GM23338 (cell line): ENCODE data around the gene RASGRF2. TPM values are rescaled to one million over a fixed set of nuclear protein-coding genes. Genes with fewer than 3 reads are reported as not detected.
A peak's percentile ranks its signal among the peaks of the same experiment; 100 is the strongest.

Source experiments
- ATAC-seq: fragments of 200-7000 bp; cut with Tn5 transposase; 3 replicates; pipeline ENCODE4 v1.9.1; 2020
- DNase-seq: peaks from one replicate; pipeline ENCODE4 v3.0.0-alpha.2; 2015; ENCODE audit warnings: low spot score
- H2AFZ ChIP-seq: fragments of 200-600 bp; sonication (generic); 2 replicates; pipeline ENCODE4 v1.8.0; 2016; ENCODE audit warnings: antibody characterized with exemption, mild to moderate bottlenecking, moderate library complexity
- H3F3A ChIP-seq: fragments of 200-600 bp; sonication (generic); replicated peaks from 2 replicates; pipeline ENCODE4 v1.8.0; 2017; ENCODE audit warnings: antibody characterized with exemption, mixed run types, low read depth
- H3K27ac ChIP-seq: fragments of 200-600 bp; sonication (generic); 2 replicates; pipeline ENCODE4 v1.6.1; 2016; ENCODE audit warnings: low read depth
- H3K27me3 ChIP-seq: fragments of 200-600 bp; sonication (generic); 2 replicates; pipeline ENCODE4 v1.8.0; 2016; ENCODE audit warnings: mild to moderate bottlenecking, mixed run types, moderate library complexity; ENCODE audit not compliant: insufficient read depth
- H3K36me3 ChIP-seq: fragments of 200-600 bp; sonication (generic); 2 replicates; pipeline ENCODE4 v1.8.0; 2016; ENCODE audit warnings: mild to moderate bottlenecking; ENCODE audit not compliant: insufficient read depth
- H3K4me1 ChIP-seq: fragments of 200-600 bp; sonication (generic); 2 replicates; pipeline ENCODE4 v1.8.0; 2016; ENCODE audit warnings: mild to moderate bottlenecking, moderate library complexity; ENCODE audit not compliant: insufficient read depth
- H3K4me2 ChIP-seq: fragments of 200-600 bp; sonication (generic); 2 replicates; pipeline ENCODE4 v1.7.1; 2017; ENCODE audit warnings: mixed run types
- H3K4me3 ChIP-seq: fragments of 200-600 bp; sonication (generic); 2 replicates; pipeline ENCODE4 v1.6.1; 2016; ENCODE audit warnings: mixed run types
- H3K79me2 ChIP-seq: fragments of 200-600 bp; sonication (generic); replicated peaks from 2 replicates; pipeline ENCODE4 v1.8.0; 2017; ENCODE audit warnings: mild to moderate bottlenecking; ENCODE audit not compliant: insufficient read depth
- H3K9me2 ChIP-seq: fragments of 200-600 bp; sonication (generic); 2 replicates; pipeline ENCODE4 v1.8.0; 2017; ENCODE audit not compliant: insufficient read depth
- H4K20me1 ChIP-seq: fragments of 200-600 bp; sonication (generic); replicated peaks from 2 replicates; pipeline ENCODE4 v1.8.0; 2017; ENCODE audit warnings: mild to moderate bottlenecking; ENCODE audit not compliant: insufficient read depth
- H3K27ac Mint-ChIP-seq: 2 replicates; pipeline ENCODE4 v1.8.0; 2020; ENCODE audit warnings: inconsistent platforms, mild to moderate bottlenecking, moderate library complexity, mixed read lengths
- H3K27me3 Mint-ChIP-seq: 3 replicates; pipeline ENCODE4 v1.8.0; 2022; ENCODE audit warnings: low read depth, mild to moderate bottlenecking, moderate library complexity, mixed read lengths, inconsistent platforms; ENCODE audit not compliant: insufficient read depth, poor library complexity
- H3K36me3 Mint-ChIP-seq: 3 replicates; pipeline ENCODE4 v1.8.0; 2021; ENCODE audit warnings: low read depth, mild to moderate bottlenecking, inconsistent platforms, moderate library complexity, mixed read lengths
- H3K4me1 Mint-ChIP-seq: 3 replicates; pipeline ENCODE4 v1.8.0; 2020; ENCODE audit warnings: mild to moderate bottlenecking, inconsistent platforms, mixed read lengths
- H3K4me3 Mint-ChIP-seq: 3 replicates; pipeline ENCODE4 v1.8.0; 2021; ENCODE audit warnings: moderate library complexity, mild to moderate bottlenecking, inconsistent platforms, mixed read lengths
- H3K9me3 Mint-ChIP-seq: 3 replicates; pipeline ENCODE4 v1.8.0; 2020; ENCODE audit warnings: moderate library complexity, mild to moderate bottlenecking, inconsistent platforms, mixed read lengths
- CREB1 ChIP-seq: fragments of 250-450 bp; sonication (Bioruptor Pico); IDR thresholded peaks from 2 replicates; pipeline ENCODE4 v1.5.0; 2020; ENCODE audit warnings: low read depth, mild to moderate bottlenecking, moderate library complexity
- CTCF ChIP-seq, 2 experiments: fragments of 200-600 bp in 1 of 2; sonication (generic) in 1 of 2; conservative IDR thresholded peaks; 2 replicates each; pipeline versions ENCODE4 v1.5.1 to v1.6.1; 2016 to 2017; ENCODE audit warnings: antibody characterized with exemption in 2 of 2, low read depth in 2 of 2, mild to moderate bottlenecking in 2 of 2, moderate library complexity in 1 of 2
- EZH2 ChIP-seq: fragments of 200-600 bp; sonication (generic); IDR thresholded peaks from one replicate; pipeline ENCODE4 v1.8.0; 2017; ENCODE audit warnings: antibody characterized with exemption, mild to moderate bottlenecking, low read depth; ENCODE audit not compliant: unreplicated experiment
- polyA plus RNA-seq: library from polyadenylated mRNA; unstranded; fragments of >200 nt; fragmentation: Nextera tagmentation; extraction: Ambion mirVana; gene quantifications from 2 replicates; pipeline ENCODE4 v1.2.1, GENCODE V29; 2016
- total RNA-seq: library from RNA; depleted of rRNA; stranded (reverse); fragments of >200 nt; shearing (Covaris generic); gene quantifications from 2 replicates; pipeline ENCODE4 v1.2.3, GENCODE V29; 2014

Gene RASGRF2
- total and polyA plus RNA-seq, 2 experiments from 2014 or later = 5.0 to 19.2 TPM

GRCh38 chr5:80960531-80961375, 590 bp downstream of the RASGRF2 start:
- DNase-seq (peak; percentile 58), ATAC-seq (peak; percentile 55)
- H4K20me1 ChIP-seq = no peaks in the 10 kb centered on the region
- H3F3A ChIP-seq = peaks cover 7% of the 10 kb centered on the region; the same call in 1 of the 2 replicates
- Mint-ChIP-seq H3K27me3 (peaks cover 23% of the 10 kb centered on the region), H3K4me1 (peaks cover 73% of the 10 kb centered on the region), H3K27ac (no peak overlapping the region), H3K4me3 (peak overlapping the region; percentile 77), H3K9me3 (peaks cover 5% of the 10 kb centered on the region; the same call in 1 of the 3 replicates), H3K36me3 (peaks cover 5% of the 10 kb centered on the region; the same call in 1 of the 3 replicates)
- H3K9me2 ChIP-seq = no peaks in the 10 kb centered on the region
- no peak overlapping the region for H3K27ac ChIP-seq
- peak overlapping the region; percentile 83 for H3K4me2 ChIP-seq
- peaks cover 66% of the 10 kb centered on the region for H3K4me1 ChIP-seq
- H3K36me3 ChIP-seq = no peaks in the 10 kb centered on the region
- peak overlapping the region; percentile 69 for H3K4me3 ChIP-seq
- no peak overlapping the region for H2AFZ ChIP-seq
- H3K27me3 ChIP-seq = peaks cover 30% of the 10 kb centered on the region
- peaks cover 36% of the 10 kb centered on the region for H3K79me2 ChIP-seq
- TF ChIP-seq EZH2 (no peak), CTCF (conservative IDR thresholded peaks at IDR 0.05; ENCODE audit: low read depth in 2 of 2) (peak in 1 of 2 experiments; percentile 41; a peak in 2 of 4 replicates)

GRCh38 chr5:80961376-80962281, 1.5 kb downstream of the RASGRF2 start:
- Mint-ChIP-seq H3K4me3 (peak overlapping the region; percentile 77), H3K27ac (no peak overlapping the region), H3K4me1 (peaks cover 65% of the 10 kb centered on the region), H3K27me3 (peaks cover 24% of the 10 kb centered on the region), H3K36me3 (peaks cover 5% of the 10 kb centered on the region; the same call in 1 of the 3 replicates), H3K9me3 (peaks cover 5% of the 10 kb centered on the region; the same call in 1 of the 3 replicates)
- DNase-seq (no peak), ATAC-seq (no peak)
- no peaks in the 10 kb centered on the region for H3K36me3 ChIP-seq
- no peak overlapping the region for H2AFZ ChIP-seq
- no peak overlapping the region for H3K27ac ChIP-seq
- peak overlapping the region; percentile 83 for H3K4me2 ChIP-seq
- H3K4me1 ChIP-seq = peaks cover 63% of the 10 kb centered on the region
- no peaks in the 10 kb centered on the region for H3K9me2 ChIP-seq
- TF ChIP-seq EZH2 (peak; percentile 50), CREB1 (no peak)
- peak overlapping the region; percentile 69 for H3K4me3 ChIP-seq
- peaks cover 45% of the 10 kb centered on the region for H3K79me2 ChIP-seq
- no peaks in the 10 kb centered on the region for H4K20me1 ChIP-seq
- peaks cover 7% of the 10 kb centered on the region; the same call in 1 of the 2 replicates for H3F3A ChIP-seq
- H3K27me3 ChIP-seq = peaks cover 30% of the 10 kb centered on the region
